ENCODE measurements around the gene SLC9B2.

GRCh38 chr4:103012551-103012950 lies 64.0 kb downstream of the SLC9B2 start:
- TF ChIP-seq CTCF (IDR thresholded peaks at IDR 0.05; ENCODE audit: low read depth, low read length) (no peak), POLR2A (IDR thresholded peaks at IDR 0.05; ENCODE audit: extremely low read depth, insufficient read length) (no peak), MYC (IDR thresholded peaks at IDR 0.05; ENCODE audit: low read depth, low read length) (no peak)
